Measurements from ENCODE around the gene MXD4. TPM values are rescaled to one million over a fixed set of nuclear protein-coding genes. Genes with fewer than 3 reads are reported as not detected.
A peak's percentile ranks its signal among the peaks of the same experiment; 100 is the strongest.

Gene MXD4
- total RNA-seq, 1 donor from 2014 or later = 36.7 TPM

GRCh38 chr4:2289955-2290333 lies 28.0 kb upstream of the MXD4 start:
- ATAC-seq (ENCODE audit: low read depth) (peak; percentile 47), DNase-seq (peak; percentile 20)
- CTCF ChIA-PET = no interaction called here
- POLR2A ChIA-PET = interaction anchor here (0.9 to 3.2 kb wide), 4 partner anchors 8 to 65 kb away, joined by 3 to 21 read pairs (median 9); partner anchors contain the start of gene MXD4
- H3K4me1 Mint-ChIP-seq = peaks cover 19% of the 10 kb centered on the region
- no peaks in the 10 kb centered on the region for H3K27me3 Mint-ChIP-seq
- no peaks in the 10 kb centered on the region for H3K9me3 Mint-ChIP-seq
- no peak overlapping the region for H3K4me3 Mint-ChIP-seq
- intact Hi-C loops (cut with micrococcal nuclease) = loop anchor here (1.0 kb wide), 1 partner anchor 8 kb away; no protein-coding TSS in a partner anchor
- no peak overlapping the region for H3K27ac Mint-ChIP-seq
- H3K36me3 Mint-ChIP-seq (ENCODE audit: low read depth) = no peaks in the 10 kb centered on the region
- no peak for TF ChIP-seq CTCF (IDR thresholded peaks at IDR 0.05)

GRCh38 chr4:2289311-2289954 lies 27.5 kb upstream of the MXD4 start:
- intact Hi-C loops (cut with micrococcal nuclease) = no loop called here
- no peak overlapping the region for H3K4me3 Mint-ChIP-seq
- CTCF ChIA-PET = no interaction called here
- POLR2A ChIA-PET = interaction anchor here (3.2 kb wide), 1 partner anchor 27 kb away, joined by 21 read pairs; the partner anchor contains the start of gene MXD4
- ATAC-seq (ENCODE audit: low read depth) = no peak
- no peak for TF ChIP-seq CTCF (IDR thresholded peaks at IDR 0.05)
- no peak overlapping the region for H3K27ac Mint-ChIP-seq
- H3K9me3 Mint-ChIP-seq = no peaks in the 10 kb centered on the region
- peaks cover 19% of the 10 kb centered on the region for H3K4me1 Mint-ChIP-seq
- no peak for DNase-seq
- no peaks in the 10 kb centered on the region for H3K27me3 Mint-ChIP-seq
- H3K36me3 Mint-ChIP-seq (ENCODE audit: low read depth) = no peaks in the 10 kb centered on the region

GRCh38 chr4:2288051-2288541 lies 26.2 kb upstream of the MXD4 start:
- CTCF ChIA-PET = no interaction called here
- ATAC-seq (ENCODE audit: low read depth) (no peak), DNase-seq (no peak)
- TF ChIP-seq CTCF (IDR thresholded peaks at IDR 0.05) = no peak
- Mint-ChIP-seq H3K9me3 (no peaks in the 10 kb centered on the region), H3K36me3 (ENCODE audit: low read depth) (no peaks in the 10 kb centered on the region), H3K4me3 (no peak overlapping the region), H3K4me1 (peaks cover 21% of the 10 kb centered on the region), H3K27me3 (no peaks in the 10 kb centered on the region), H3K27ac (no peak overlapping the region)
- POLR2A ChIA-PET = interaction anchor here (3.2 kb wide), 1 partner anchor 26 kb away, joined by 21 read pairs; the partner anchor contains the start of gene MXD4
- intact Hi-C loops (cut with micrococcal nuclease) = no loop called here

GRCh38 chr4:2287594-2287915 lies 25.6 kb upstream of the MXD4 start:
- TF ChIP-seq CTCF (IDR thresholded peaks at IDR 0.05) = no peak

GRCh38 chr4:2286904-2287593 lies 25.1 kb upstream of the MXD4 start:
- ATAC-seq (ENCODE audit: low read depth) (no peak), DNase-seq (no peak)
- POLR2A ChIA-PET = interaction anchor here (0.6 kb wide), 2 partner anchors 192 to 576 kb away, joined by 3 to 10 read pairs; no protein-coding TSS in a partner anchor
- Mint-ChIP-seq H3K4me1 (peaks cover 27% of the 10 kb centered on the region), H3K9me3 (no peaks in the 10 kb centered on the region), H3K36me3 (ENCODE audit: low read depth) (no peaks in the 10 kb centered on the region), H3K27me3 (no peaks in the 10 kb centered on the region), H3K27ac (no peak overlapping the region), H3K4me3 (no peak overlapping the region)
- intact Hi-C loops (cut with micrococcal nuclease) = no loop called here
- CTCF ChIA-PET = no interaction called here
- no peak for TF ChIP-seq CTCF (IDR thresholded peaks at IDR 0.05)

More at GRCh38 chr4:2287594-2287915, 25.6 kb upstream of the MXD4 start:
- no peak overlapping the region for H3K27ac Mint-ChIP-seq
- peaks cover 24% of the 10 kb centered on the region for H3K4me1 Mint-ChIP-seq
- CTCF ChIA-PET = no interaction called here
- no peaks in the 10 kb centered on the region for H3K9me3 Mint-ChIP-seq
- ATAC-seq (ENCODE audit: low read depth) (no peak), DNase-seq (no peak)
- POLR2A ChIA-PET = interaction anchor here (0.6 kb wide), 1 partner anchor 192 kb away, joined by 3 read pairs; no protein-coding TSS in a partner anchor
- no peak overlapping the region for H3K4me3 Mint-ChIP-seq
- H3K27me3 Mint-ChIP-seq = no peaks in the 10 kb centered on the region
- intact Hi-C loops (cut with micrococcal nuclease) = no loop called here
- H3K36me3 Mint-ChIP-seq (ENCODE audit: low read depth) = no peaks in the 10 kb centered on the region

All from activated B cell treated with CpG ODN at 0.5 μM for 24 hours (primary cell).